HEK293 (cell line): ENCODE measurements around the gene RIT1.
"Not testable (repeated sequence)": the region's sequence is repeated elsewhere in the genome, so short reads cannot be mapped to it uniquely, and the experiment has no call there.

ENCODE experiments used
- CTCF ChIA-PET: fragments of 350-600 bp; formaldehyde crosslinking; extraction: SDS; loops from one replicate; lab custom pipeline; 2021; ENCODE audit warnings: antibody characterized with exemption; lab: Yijun Ruan, JAX
- POLR2A ChIA-PET: fragments of 300-600 bp; formaldehyde crosslinking; extraction: SDS; loops from one replicate; lab custom pipeline; 2020; ENCODE audit warnings: antibody characterized with exemption, inconsistent platforms; lab: Yijun Ruan, JAX
- H3K27ac ChIP-seq: fragments of 200-500 bp; sonication (Bioruptor generic); 2 replicates; pipeline ENCODE4 v1.5.1; 2014; ENCODE audit warnings: low read depth, low read length, control low read depth, inconsistent platforms; ENCODE audit errors: extremely low read depth
- H3K36me3 ChIP-seq, 2 experiments: fragments of 200-500 bp in 1 of 2; sonication (Bioruptor generic) in 1 of 2; 1 replicate in 1 of 2; 2 replicates in 1 of 2; pipeline ENCODE4 v1.5.1; 2014 to 2017; ENCODE audit warnings: inconsistent platforms in 2 of 2, low read length in 2 of 2; ENCODE audit not compliant: control insufficient read depth in 2 of 2, insufficient read depth in 1 of 2
- H3K4me1 ChIP-seq: fragments of 200-500 bp; sonication (Bioruptor generic); 2 replicates; pipeline ENCODE4 v1.5.1; 2014; ENCODE audit warnings: mild to moderate bottlenecking, low read length, inconsistent platforms; ENCODE audit not compliant: control insufficient read depth, insufficient read depth
- H3K4me3 ChIP-seq: 2 replicates; pipeline ENCODE4 v1.5.1; 2011; ENCODE audit warnings: low read depth, mild to moderate bottlenecking, control low read depth, low read length, moderate library complexity
- H3K9me3 ChIP-seq: fragments of 200-500 bp; sonication (Bioruptor generic); 2 replicates; pipeline ENCODE4 v1.5.1; 2014; ENCODE audit warnings: low read depth, low read length, inconsistent platforms; ENCODE audit not compliant: control insufficient read depth, insufficient read depth
- KLF16 ChIP-seq: fragments of 450-650 bp; formaldehyde crosslinking; IDR thresholded peaks from 2 replicates; pipeline ENCODE4 v1.5.1; 2017; ENCODE audit warnings: missing biosample characterization, missing genetic modification characterization
- PRDM1 ChIP-seq: fragments of 450-650 bp; formaldehyde crosslinking; IDR thresholded peaks from 2 replicates; pipeline ENCODE4; 2016; ENCODE audit warnings: missing biosample characterization, missing genetic modification characterization
- SP3 ChIP-seq: fragments of 450-650 bp; formaldehyde crosslinking; IDR thresholded peaks from 2 replicates; pipeline ENCODE4 v1.5.1; 2016; ENCODE audit warnings: missing biosample characterization, missing genetic modification characterization
- ZBTB11 ChIP-seq: fragments of 450-650 bp; formaldehyde crosslinking; conservative IDR thresholded peaks from 2 replicates; pipeline ENCODE4 v1.5.1; 2016; ENCODE audit warnings: low read depth, missing biosample characterization, missing genetic modification characterization
- ZBTB21 ChIP-seq: fragments of 450-650 bp; formaldehyde crosslinking; IDR thresholded peaks from 2 replicates; pipeline ENCODE4 v1.5.1; 2017; ENCODE audit warnings: missing biosample characterization, missing genetic modification characterization
- ZBTB7A ChIP-seq: fragments of 450-650 bp; formaldehyde crosslinking; IDR thresholded peaks from 2 replicates; pipeline ENCODE4 v1.5.1; 2016; ENCODE audit warnings: low read depth, missing biosample characterization, missing genetic modification characterization
- ZNF121 ChIP-seq: fragments of 450-650 bp; formaldehyde crosslinking; IDR thresholded peaks from 2 replicates; pipeline ENCODE4 v1.5.1; 2016; ENCODE audit warnings: missing biosample characterization, missing genetic modification characterization
- ZNF148 ChIP-seq: fragments of 450-650 bp; formaldehyde crosslinking; IDR thresholded peaks from 2 replicates; pipeline ENCODE4 v1.5.0; 2017; ENCODE audit warnings: missing biosample characterization, missing genetic modification characterization, borderline replicate concordance
- ZNF157 ChIP-seq: fragments of 450-650 bp; formaldehyde crosslinking; IDR thresholded peaks from 2 replicates; pipeline ENCODE4 v1.5.1; 2016; ENCODE audit warnings: missing biosample characterization, missing genetic modification characterization
- ZNF26 ChIP-seq: fragments of 450-650 bp; formaldehyde crosslinking; IDR thresholded peaks from 2 replicates; pipeline ENCODE4 v1.5.1; 2016; ENCODE audit warnings: missing biosample characterization, missing genetic modification characterization
- ZNF335 ChIP-seq: fragments of 450-650 bp; formaldehyde crosslinking; conservative IDR thresholded peaks from 2 replicates; pipeline ENCODE4 v1.5.1; 2016; ENCODE audit warnings: missing biosample characterization, missing genetic modification characterization
- ZNF366 ChIP-seq: fragments of 450-650 bp; formaldehyde crosslinking; conservative IDR thresholded peaks from 2 replicates; pipeline ENCODE4 v1.5.1; 2016; ENCODE audit warnings: missing biosample characterization, missing genetic modification characterization
- ZNF404 ChIP-seq: fragments of 450-650 bp; formaldehyde crosslinking; IDR thresholded peaks from 2 replicates; pipeline ENCODE4 v1.5.1; 2017; ENCODE audit warnings: missing biosample characterization, missing genetic modification characterization
- ZNF600 ChIP-seq: fragments of 450-650 bp; formaldehyde crosslinking; IDR thresholded peaks from 2 replicates; pipeline ENCODE4 v1.5.1; 2016; ENCODE audit warnings: missing biosample characterization, missing genetic modification characterization
- ZNF629 ChIP-seq: fragments of 450-650 bp; formaldehyde crosslinking; IDR thresholded peaks from 2 replicates; pipeline ENCODE4 v1.5.1; 2017; ENCODE audit warnings: missing biosample characterization, missing genetic modification characterization
- ZNF776 ChIP-seq: fragments of 450-650 bp; formaldehyde crosslinking; IDR thresholded peaks from 2 replicates; pipeline ENCODE4 v1.5.0; 2017; ENCODE audit warnings: missing biosample characterization, missing genetic modification characterization, borderline replicate concordance
- ZSCAN18 ChIP-seq: fragments of 450-650 bp; formaldehyde crosslinking; IDR thresholded peaks from 2 replicates; pipeline ENCODE4 v1.5.1; 2016; ENCODE audit warnings: missing biosample characterization, missing genetic modification characterization

The RIT1 gene

GRCh38 chr1:155897746-155898145 lies 13.4 kb downstream of the RIT1 start:
- no peak overlapping the region for H3K27ac ChIP-seq
- no peaks in the 10 kb centered on the region for H3K9me3 ChIP-seq
- CTCF ChIA-PET = interaction anchor here (0.6 to 0.7 kb wide), 3 partner anchors 13 to 385 kb away, joined by 3 read pairs; no protein-coding TSS in a partner anchor
- TF ChIP-seq ZNF600 (0 out of 2 replicates have a peak, but pooled peaks have one; percentile 40), SP3 (no peak), ZBTB11 (tag by site-specific recombination) (no peak), ZNF157 (tag by site-specific recombination) (no peak), ZSCAN18 (no peak)
- TF ChIP-seq, all 188 proteins: peak for 1
- H3K36me3 ChIP-seq = peaks cover 31 to 57% of the 10 kb centered on the region in 2 experiments
- POLR2A ChIA-PET = interaction anchor here (0.6 kb wide), 1 partner anchor 11 kb away, joined by 3 read pairs; no protein-coding TSS in a partner anchor
- no peaks in the 10 kb centered on the region for H3K4me1 ChIP-seq
- H3K4me3 ChIP-seq = no peak overlapping the region

- POLR2A ChIA-PET, H3K4me1 ChIP-seq, H3K27ac ChIP-seq, CTCF ChIA-PET, H3K4me3 ChIP-seq, H3K9me3 ChIP-seq: not testable (repeated sequence)
- H3K36me3 ChIP-seq = peaks cover 26 to 52% of the 10 kb centered on the region in 2 experiments
Observed at GRCh38 chr1:155896476-155896875, 14.7 kb downstream of the RIT1 start.

GRCh38 chr1:155895617-155896016 lies 15.5 kb downstream of the RIT1 start:
- CTCF ChIA-PET = interaction anchor here (0.5 to 1.0 kb wide), 4 partner anchors 13 to 171 kb away, joined by 3 to 5 read pairs (median 3); no protein-coding TSS in a partner anchor
- peaks cover 17 to 43% of the 10 kb centered on the region in 2 experiments for H3K36me3 ChIP-seq
- H3K9me3 ChIP-seq, H3K27ac ChIP-seq: not testable (repeated sequence)
- TF ChIP-seq ZNF121 = peak; percentile 62; the same call in 1 of the 2 replicates
- TF ChIP-seq, all 188 proteins: peak for 1; not testable (repeated sequence) for 187
- POLR2A ChIA-PET = interaction anchor here (0.7 kb wide), 1 partner anchor 25 kb away, joined by 3 read pairs; no protein-coding TSS in a partner anchor
- not testable (repeated sequence) for H3K4me3 ChIP-seq, H3K4me1 ChIP-seq

- Histone ChIP-seq H3K4me1 (no peaks in the 10 kb centered on the region), H3K27ac (no peak overlapping the region), H3K4me3 (no peak overlapping the region), H3K9me3 (no peaks in the 10 kb centered on the region), H3K36me3 (peaks cover 7 to 22% of the 10 kb centered on the region in 2 experiments)
- ChIA-PET CTCF (interaction anchor here (0.6 to 1.8 kb wide), 4 partner anchors 34 to 359 kb away, joined by 3 to 8 read pairs (median 4); no protein-coding TSS in a partner anchor), POLR2A (interaction anchor here (0.6 to 1.3 kb wide), 3 partner anchors 15 to 34 kb away, joined by 3 to 4 read pairs (median 3); partner anchors contain the start of gene SYT11)
- TF ChIP-seq ZNF600 = 0 out of 2 replicates have a peak, but pooled peaks have one; percentile 26
- peak; percentile 52; the same call in 1 of the 2 replicates for TF ChIP-seq PRDM1 (tag by site-specific recombination)
- TF ChIP-seq ZNF404 (tag by site-specific recombination) = no peak
- TF ChIP-seq ZNF148 (tag by site-specific recombination) = no peak
- peak; percentile 59 for TF ChIP-seq ZNF366 (tag by site-specific recombination)
- TF ChIP-seq ZBTB21 (tag by site-specific recombination) = peak; percentile 47; the same call in 1 of the 2 replicates
- TF ChIP-seq KLF16 (tag by site-specific recombination) = no peak
- no peak for TF ChIP-seq ZNF776
- TF ChIP-seq ZBTB7A (tag by site-specific recombination) = no peak
- no peak for TF ChIP-seq ZNF26 (tag by site-specific recombination)
- TF ChIP-seq ZNF335 (tag by site-specific recombination) = no peak
- peak; percentile 90 for TF ChIP-seq ZNF629 (tag by site-specific recombination)
Observed at GRCh38 chr1:155893389-155894142, 17.6 kb downstream of the RIT1 start.
